Ovary (tissue), 9 donors: Measurements from ENCODE around the gene GLI3. TPM values are rescaled to one million over a fixed set of nuclear protein-coding genes. Genes with fewer than 3 reads are reported as not detected.

Source experiments
- DNase-seq, 5 donors: peaks; one replicate each; pipeline ENCODE4 v3.0.0-alpha.2; 2019 to 2020
- H3K27ac ChIP-seq, 2 donors: fragments of 200-600 bp; one replicate each; pipeline versions ENCODE4 v1.5.1 to v1.8.0; 2019 to 2022
- H3K27me3 ChIP-seq: fragments of 200-600 bp; one replicate; pipeline ENCODE4 v1.8.0; 2022
- H3K36me3 ChIP-seq: fragments of 200-600 bp; sonication (generic); one replicate; pipeline ENCODE4 v1.5.1; 2019
- H3K4me1 ChIP-seq: one replicate; pipeline ENCODE4 v1.8.1; 2013; ENCODE audit warnings: mild to moderate bottlenecking, moderate library complexity; ENCODE audit not compliant: insufficient read depth
- H3K4me3 ChIP-seq: fragments of 200-600 bp; sonication (generic); one replicate; pipeline ENCODE4 v1.5.1; 2017
- H3K9me3 ChIP-seq, 2 donors: fragments of 200-600 bp in 1 of 2; sonication (generic) in 1 of 2; one replicate each; pipeline versions ENCODE4 v1.5.1 to v1.8.1; 2013 to 2019; ENCODE audit warnings: mild to moderate bottlenecking in 1 of 2, moderate library complexity in 1 of 2
- EP300 ChIP-seq: sonication (generic); formaldehyde crosslinking; IDR thresholded peaks from one replicate; pipeline ENCODE4 v1.6.1; 2017; ENCODE audit warnings: antibody characterized with exemption
- POLR2A ChIP-seq: fragments of 450-650 bp; IDR thresholded peaks from one replicate; pipeline ENCODE4 v1.6.1; 2017; ENCODE audit warnings: antibody characterized with exemption, mild to moderate bottlenecking, moderate library complexity
- WGBS, 3 donors: extraction: QIAGEN DNeasy Blood & Tissue Kit in 1 of 3; methylation state at CpG; one replicate each; pipeline versions ENCODE4 v1.1.5 to v1.1.7; 2013 to 2017; 5-methylcytosine and 5-hydroxymethylcytosine counted together
- intact Hi-C, 4 donors: fragments of 100-400 bp; cut with DNase I; formaldehyde crosslinking; loops; one replicate each; pipeline versions ENCODE4 v1.11.0 to v1.15.1; 2022 to 2023
- polyA plus RNA-seq, 2 donors: library from polyadenylated mRNA; stranded (reverse); fragments of 200-250 nt in 1 of 2; fragments of 350-450 nt in 1 of 2; fragmentation: Illumina TruSeq in 1 of 2; extraction: RNeasy Lipid Tissue Mini Kit (QIAGEN cat#74804) in 1 of 2; gene quantifications; one replicate each; pipeline ENCODE4 v1.2.3, GENCODE V29; 2013 to 2014
- total RNA-seq, 7 donors: library from RNA; depleted of rRNA in 2 of 7; stranded (reverse); fragments of >200 nt in 2 of 7; fragmentation: NEBNext Ultra II Directional in 3 of 7; extraction: Animal tissue kit (Norgen Biotek cat#: 25700) in 3 of 7; gene quantifications; one replicate each; pipeline versions ENCODE4 v1.1.0 to v1.2.4, GENCODE V29; 2016 to 2023
- TF ChIP-seq, protein P1 (sequence below), 3 donors: fragments of 450-650 bp in 2 of 3; fragments of 200-600 bp in 1 of 3; IDR thresholded peaks; one replicate each; pipeline versions ENCODE4 v1.5.1 to v1.8.0; 2016 to 2022; ENCODE audit warnings: antibody characterized with exemption in 3 of 3, mild to moderate bottlenecking in 1 of 3
- donor health status: DM: no; HTN: no; CAD: no; lungs with moderate emphysema.
- donor health status: DM: no; HTN: no; CAD: no.
- donor health status: Bipolar disorder and iron deficiency.
- donor health status: DM: yes; HTN: yes; CAD: no.
- donor health status: DM: no; HTN: no; CAD: no.
- donor health status: DM: yes; HTN: yes; CAD: no.

Gene GLI3
- total and polyA plus RNA-seq, 9 donors = 9.5 to 67.1 (median 50.5) TPM

DNA sequence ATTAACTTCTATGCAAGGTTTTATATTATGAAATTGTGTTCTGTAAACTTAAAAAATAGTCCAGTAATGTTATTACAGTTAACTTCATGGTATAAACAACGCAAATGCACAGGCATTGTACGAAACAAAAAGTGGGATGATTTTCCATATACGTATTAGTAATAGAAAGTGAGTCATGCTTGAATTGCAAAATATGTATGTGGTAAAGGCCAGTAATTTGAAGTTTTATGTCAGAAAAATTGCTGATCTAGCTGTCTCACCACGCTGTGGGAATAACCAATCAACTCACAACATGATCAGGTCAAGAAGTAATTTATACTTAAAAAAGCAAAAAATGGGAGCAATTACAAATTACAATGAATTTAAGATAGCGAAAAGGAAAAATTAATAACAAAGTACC, 37.0 kb upstream of the GLI3 start:
- 74 to 83% (median 79%) methylated on average over 5 of the region's 5 CpGs for WGBS, 3 donors
- Histone ChIP-seq H3K9me3 (no peaks in the 10 kb centered on the region), H3K4me3 (no peak overlapping the region), H3K27ac (no peak overlapping the region), H3K36me3 (no peaks in the 10 kb centered on the region), H3K4me1 (no peaks in the 10 kb centered on the region), H3K27me3 (no peaks in the 10 kb centered on the region)
- no peak for DNase-seq
- TF ChIP-seq EP300 (no peak), POLR2A (no peak)
- TF ChIP-seq, protein P1, sequence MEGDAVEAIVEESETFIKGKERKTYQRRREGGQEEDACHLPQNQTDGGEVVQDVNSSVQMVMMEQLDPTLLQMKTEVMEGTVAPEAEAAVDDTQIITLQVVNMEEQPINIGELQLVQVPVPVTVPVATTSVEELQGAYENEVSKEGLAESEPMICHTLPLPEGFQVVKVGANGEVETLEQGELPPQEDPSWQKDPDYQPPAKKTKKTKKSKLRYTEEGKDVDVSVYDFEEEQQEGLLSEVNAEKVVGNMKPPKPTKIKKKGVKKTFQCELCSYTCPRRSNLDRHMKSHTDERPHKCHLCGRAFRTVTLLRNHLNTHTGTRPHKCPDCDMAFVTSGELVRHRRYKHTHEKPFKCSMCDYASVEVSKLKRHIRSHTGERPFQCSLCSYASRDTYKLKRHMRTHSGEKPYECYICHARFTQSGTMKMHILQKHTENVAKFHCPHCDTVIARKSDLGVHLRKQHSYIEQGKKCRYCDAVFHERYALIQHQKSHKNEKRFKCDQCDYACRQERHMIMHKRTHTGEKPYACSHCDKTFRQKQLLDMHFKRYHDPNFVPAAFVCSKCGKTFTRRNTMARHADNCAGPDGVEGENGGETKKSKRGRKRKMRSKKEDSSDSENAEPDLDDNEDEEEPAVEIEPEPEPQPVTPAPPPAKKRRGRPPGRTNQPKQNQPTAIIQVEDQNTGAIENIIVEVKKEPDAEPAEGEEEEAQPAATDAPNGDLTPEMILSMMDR (IDR thresholded peaks at IDR 0.05) = no peak
- intact Hi-C loops = no loop called here

DNA sequence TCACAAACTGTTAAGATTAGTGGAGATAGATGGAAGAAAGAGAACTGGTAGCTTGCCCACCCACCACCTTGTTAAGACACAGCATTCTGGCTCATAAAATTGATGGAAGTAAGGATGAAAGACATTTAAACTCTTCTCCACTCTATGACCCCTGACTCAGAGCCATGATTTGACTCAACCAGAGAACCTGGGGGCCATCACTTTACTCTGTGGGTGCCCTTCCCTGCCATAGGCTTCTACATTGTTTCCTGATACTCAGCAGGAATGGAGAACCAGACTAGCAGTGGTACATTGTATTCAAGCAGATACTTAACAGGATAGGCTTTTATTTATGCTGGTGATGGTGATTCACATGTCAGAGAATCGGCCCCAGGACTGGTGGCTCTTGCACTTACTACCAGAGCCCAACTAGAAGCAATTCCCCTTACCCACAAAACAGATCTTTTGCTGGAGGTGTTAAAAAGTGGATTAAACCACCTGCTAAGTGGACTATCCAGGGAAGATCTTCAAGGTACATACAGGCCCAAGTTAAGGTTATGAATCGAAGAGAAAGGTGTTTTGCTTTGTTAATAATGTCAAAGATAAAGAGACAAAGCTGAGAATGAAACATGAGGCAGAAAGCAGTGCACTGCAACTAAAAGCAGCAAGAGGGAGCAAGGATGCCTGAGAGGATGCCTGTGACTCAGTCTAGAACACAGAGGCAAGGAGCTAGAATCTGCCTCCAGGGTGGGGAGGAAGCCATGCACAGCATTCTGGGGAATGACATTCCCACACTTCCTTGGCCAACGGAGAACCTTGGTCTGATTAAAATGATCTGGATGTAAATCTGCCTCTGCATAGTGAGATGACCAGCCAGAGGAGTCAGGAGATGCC, 36.0 kb upstream of the GLI3 start:
- H3K4me3 ChIP-seq = no peak overlapping the region
- intact Hi-C loops = no loop called here

DNA sequence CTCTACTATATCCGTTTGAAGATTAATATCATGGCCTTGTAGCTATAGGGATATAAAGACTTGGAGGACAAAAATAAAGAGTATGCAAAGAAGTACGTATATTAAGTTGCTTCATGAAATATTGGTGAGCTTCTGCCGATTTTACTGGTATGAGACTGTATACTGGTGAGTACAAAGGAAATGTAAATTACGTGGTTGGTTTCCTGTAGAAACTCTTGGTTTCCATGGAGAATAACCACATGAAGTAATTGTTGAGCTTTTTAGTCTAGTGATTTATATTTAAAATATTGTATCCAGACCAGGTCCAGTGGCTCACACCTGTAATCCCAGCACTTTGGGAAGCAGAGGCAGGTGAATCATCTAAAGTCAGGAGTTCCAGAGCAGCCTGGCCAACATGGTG, 32.2 kb upstream of the GLI3 start:
- Histone ChIP-seq H3K27ac (no peak overlapping the region), H3K36me3 (no peaks in the 10 kb centered on the region), H3K9me3 (no peaks in the 10 kb centered on the region), H3K4me3 (no peak overlapping the region), H3K4me1 (no peaks in the 10 kb centered on the region), H3K27me3 (no peaks in the 10 kb centered on the region)
- intact Hi-C loops = no loop called here
- TF ChIP-seq EP300 (no peak), POLR2A (no peak)
- TF ChIP-seq, protein P1 (IDR thresholded peaks at IDR 0.05) = no peak
- no peak for DNase-seq
- WGBS, 3 donors = 71 to 85% (median 81%) methylated on average over 4 of the region's 4 CpGs

More for the DNA sequence above, 36.0 kb upstream of the GLI3 start:
- Histone ChIP-seq H3K27me3 (no peaks in the 10 kb centered on the region), H3K9me3 (no peaks in the 10 kb centered on the region), H3K36me3 (no peaks in the 10 kb centered on the region), H3K27ac (no peak overlapping the region), H3K4me1 (no peaks in the 10 kb centered on the region)
- DNase-seq = no peak
- no peak for TF ChIP-seq POLR2A
- no peak for TF ChIP-seq EP300
- TF ChIP-seq, protein P1 (IDR thresholded peaks at IDR 0.05) = no peak
- WGBS, 3 donors = 69 to 75% (median 74%) methylated on average over 3 of the region's 3 CpGs

DNA sequence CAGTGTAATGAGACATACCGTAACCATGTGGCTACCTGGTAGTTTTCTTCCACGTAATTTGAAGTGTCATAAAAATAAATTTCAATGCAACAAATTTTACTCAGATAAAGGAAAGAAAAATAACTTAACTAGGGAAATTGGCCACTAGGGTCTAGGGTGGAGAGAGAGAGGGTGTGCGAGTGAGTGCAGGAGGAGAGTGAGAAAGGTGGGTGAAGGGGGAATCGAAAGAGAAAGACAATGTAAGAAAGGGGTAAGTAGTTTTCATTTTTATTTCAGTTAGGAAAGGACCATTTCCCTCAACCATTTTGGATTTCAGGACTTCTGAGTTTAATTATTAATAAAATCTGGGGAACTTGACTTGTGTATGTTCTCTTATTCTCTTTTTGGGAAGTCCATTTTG, 27.7 kb upstream of the GLI3 start:
- H3K9me3 ChIP-seq = no peaks in the 10 kb centered on the region
- H3K27me3 ChIP-seq = no peaks in the 10 kb centered on the region
- no peak overlapping the region for H3K27ac ChIP-seq
- TF ChIP-seq, protein P1 (IDR thresholded peaks at IDR 0.05) = no peak
- TF ChIP-seq EP300 = no peak
- no peak for TF ChIP-seq POLR2A
- WGBS, 3 donors = 90 to 93% (median 93%) methylated on average over 4 of the region's 4 CpGs
- H3K36me3 ChIP-seq = no peaks in the 10 kb centered on the region
- no peak overlapping the region for H3K4me3 ChIP-seq
- no peaks in the 10 kb centered on the region for H3K4me1 ChIP-seq
- no peak for DNase-seq
- intact Hi-C loops = no loop called here
